Stomach (tissue), 9 donors: Measurements from ENCODE around the gene VAMP5. TPM values are rescaled to one million over a fixed set of nuclear protein-coding genes. Genes with fewer than 3 reads are reported as not detected.

Experiments
- DNase-seq, 2 donors: peaks; one replicate each; pipeline versions ENCODE4 v3.0.0 to v3.0.0-alpha.2; 2013 to 2019
- H3K27ac ChIP-seq, 5 donors: fragments of 200-600 bp in 4 of 5; sonication (generic) in 4 of 5; one replicate each; pipeline ENCODE4 v1.5.1; 2013 to 2019; ENCODE audit warnings: mild to moderate bottlenecking in 1 of 5, moderate library complexity in 1 of 5
- H3K27me3 ChIP-seq, 3 donors: fragments of 200-600 bp; sonication (generic); one replicate each; pipeline ENCODE4 v1.5.1; 2017 to 2019; ENCODE audit warnings: mixed run types in 1 of 3
- H3K36me3 ChIP-seq, 4 donors: fragments of 200-600 bp; sonication (generic); 1 replicate in 3 of 4; 2 replicates in 1 of 4; pipeline ENCODE4 v1.5.1; 2016 to 2019
- H3K4me1 ChIP-seq, 4 donors: fragments of 200-600 bp; sonication (generic); one replicate each; pipeline ENCODE4 v1.5.1; 2016 to 2019
- H3K4me3 ChIP-seq, 4 donors: fragments of 200-600 bp; sonication (generic) in 3 of 4; one replicate each; pipeline ENCODE4 v1.5.1; 2016 to 2019; ENCODE audit warnings: mild to moderate bottlenecking in 1 of 4
- H3K9me3 ChIP-seq, 4 donors: fragments of 200-600 bp; sonication (generic); one replicate each; pipeline ENCODE4 v1.5.1; 2016 to 2019
- CTCF ChIP-seq, 7 experiments: fragments of 450-650 bp in 4 of 7; fragments of 200-600 bp in 3 of 7; sonication (generic) in 3 of 7; IDR thresholded peaks; one replicate each; pipeline ENCODE4 v1.5.1; 2016 to 2019; ENCODE audit warnings: antibody characterized with exemption in 7 of 7, control low read depth in 2 of 7, mild to moderate bottlenecking in 1 of 7
- EP300 ChIP-seq: sonication (generic); formaldehyde crosslinking; IDR thresholded peaks from one replicate; pipeline ENCODE4 v1.6.1; 2017; ENCODE audit warnings: antibody characterized with exemption
- POLR2A ChIP-seq, 4 donors: fragments of 450-650 bp; IDR thresholded peaks; one replicate each; pipeline ENCODE4 v1.6.1; 2016; ENCODE audit warnings: antibody characterized with exemption in 4 of 4, control low read depth in 2 of 4, mild to moderate bottlenecking in 1 of 4, moderate library complexity in 1 of 4
- POLR2AphosphoS5 ChIP-seq, 3 donors: sonication (generic); formaldehyde crosslinking; IDR thresholded peaks; one replicate each; pipeline ENCODE4 v1.6.1; 2016; ENCODE audit warnings: antibody characterized with exemption in 3 of 3
- WGBS, 5 donors: extraction: QIAGEN DNeasy Blood & Tissue Kit in 3 of 5; methylation state at CpG; one replicate each; pipeline versions ENCODE4 v1.1.5 to v1.1.7; 2013 to 2018; 5-methylcytosine and 5-hydroxymethylcytosine counted together
- intact Hi-C: fragments of 100-400 bp; cut with DNase I; formaldehyde crosslinking; loops from one replicate; pipeline ENCODE4 v1.15.1; 2023; ENCODE audit warnings: low total_unique reads
- polyA plus RNA-seq, 3 donors: library from polyadenylated mRNA; stranded (reverse); fragments of 200-250 nt; gene quantifications; one replicate each; pipeline ENCODE4 v1.2.3, GENCODE V29; 2013
- total RNA-seq, 5 donors: library from RNA; depleted of rRNA; stranded (reverse); fragments of >200 nt; gene quantifications; one replicate each; pipeline versions ENCODE4 v1.1.0 to v1.2.3, GENCODE V29; 2014 to 2016
- donor health status: healthy with polysubstance abuse.
- donor health status: Bipolar disorder and iron deficiency.
- donor health status: healthy.

The VAMP5 gene
- total and polyA plus RNA-seq, 8 donors: 7.7 to 95.1 (median 77.8) TPM

GRCh38 chr2:85538507-85539360, 45.5 kb upstream of the VAMP5 start, which contains the start of gene MAT2A:
Gene MAT2A, plus strand, starts transcription at chr2:85539168. Its CDS starts 120 bp downstream, at chr2:85539288.
- intact Hi-C loops: no loop called here
- peaks cover 31 to 60% (median 50%) of the 10 kb centered on the region in 4 donors for H3K4me1 ChIP-seq
- 0% methylated on average over 13 to 92 of the region's 92 CpGs for WGBS, 5 donors

GRCh38 chr2:85539361-85540132, 44.7 kb upstream of the VAMP5 start:
- Histone ChIP-seq H3K27me3 (no peaks in the 10 kb centered on the region), H3K9me3 (no peaks in the 10 kb centered on the region), H3K36me3 (peaks cover 30 to 42% (median 39%) of the 10 kb centered on the region in 4 donors), H3K4me3 (peak overlapping the region; percentile 81 to 94 (median 90)), H3K4me1 (peaks cover 38 to 68% (median 58%) of the 10 kb centered on the region in 4 donors), H3K27ac (peak overlapping the region; percentile 95 to 100 (median 99))
- peak; percentile 64 to 92 for DNase-seq
- intact Hi-C loops: no loop called here
- TF ChIP-seq EP300: peak; percentile 14
- TF ChIP-seq POLR2A (IDR thresholded peaks at IDR 0.05): no peak
- TF ChIP-seq POLR2AphosphoS5 (IDR thresholded peaks at IDR 0.05): peak; percentile 42 to 81 (median 63)
- WGBS, 5 donors: 0 to 1% (median 0%) methylated on average over 38 to 67 of the region's 67 CpGs

More at GRCh38 chr2:85538507-85539360, 45.5 kb upstream of the VAMP5 start, which contains the start of gene MAT2A:
- peaks cover 24 to 34% (median 31%) of the 10 kb centered on the region in 4 donors for H3K36me3 ChIP-seq
- peak within 1 kb of the TSS; percentile 81 to 94 (median 90) for H3K4me3 ChIP-seq
- no peaks in the 10 kb centered on the region for H3K9me3 ChIP-seq
- no peaks in the 10 kb centered on the region for H3K27me3 ChIP-seq
- DNase-seq: peak; percentile 91 to 98
- no peak for TF ChIP-seq EP300
- TF ChIP-seq POLR2A (IDR thresholded peaks at IDR 0.05): peak in 2 of 4 donors; percentile 82 to 97
- peak; percentile 81 to 100 (median 100) for TF ChIP-seq POLR2AphosphoS5 (IDR thresholded peaks at IDR 0.05)
- TF ChIP-seq CTCF (IDR thresholded peaks at IDR 0.05): peak in 5 of 7 experiments; percentile 74 to 87 (median 75)
- H3K27ac ChIP-seq: peak within 1 kb of the TSS; percentile 95 to 100 (median 99)

GRCh38 chr2:85540133-85540648, 44.0 kb upstream of the VAMP5 start:
- intact Hi-C loops: no loop called here
- no peaks in the 10 kb centered on the region for H3K9me3 ChIP-seq
- H3K4me3 ChIP-seq: peak overlapping the region; percentile 81 to 94 (median 90)
- peak overlapping the region; percentile 95 to 100 (median 99) for H3K27ac ChIP-seq
- peaks cover 34 to 49% (median 45%) of the 10 kb centered on the region in 4 donors for H3K36me3 ChIP-seq
- TF ChIP-seq POLR2AphosphoS5 (IDR thresholded peaks at IDR 0.05): no peak
- TF ChIP-seq EP300: no peak
- no peak for TF ChIP-seq CTCF (IDR thresholded peaks at IDR 0.05)
- TF ChIP-seq POLR2A (IDR thresholded peaks at IDR 0.05): no peak
- DNase-seq: no peak
- H3K27me3 ChIP-seq: no peaks in the 10 kb centered on the region
- peaks cover 40 to 73% (median 59%) of the 10 kb centered on the region in 4 donors for H3K4me1 ChIP-seq
- WGBS, 5 donors: 2 to 6% (median 4%) methylated on average over 11 of the region's 11 CpGs

GRCh38 chr2:85541262-85541661, 43.0 kb upstream of the VAMP5 start:
- Histone ChIP-seq H3K27me3 (no peaks in the 10 kb centered on the region), H3K4me1 (peaks cover 40 to 77% (median 59%) of the 10 kb centered on the region in 4 donors), H3K4me3 (peak overlapping the region; percentile 81 to 94 (median 90)), H3K36me3 (peaks cover 45 to 60% (median 56%) of the 10 kb centered on the region in 4 donors), H3K27ac (peak overlapping the region in 4 of 5 donors; percentile 97 to 100 (median 99)), H3K9me3 (no peaks in the 10 kb centered on the region)
- WGBS, 5 donors: 15 to 24% (median 21%) methylated on average over 4 of the region's 4 CpGs
- no peak for DNase-seq
- no peak for TF ChIP-seq POLR2AphosphoS5 (IDR thresholded peaks at IDR 0.05)
- TF ChIP-seq CTCF (IDR thresholded peaks at IDR 0.05): no peak
- TF ChIP-seq POLR2A (IDR thresholded peaks at IDR 0.05): no peak
- TF ChIP-seq EP300: no peak
- intact Hi-C loops: no loop called here
